Measurements from ENCODE around the gene XRCC4.

XRCC4 gene

DNA sequence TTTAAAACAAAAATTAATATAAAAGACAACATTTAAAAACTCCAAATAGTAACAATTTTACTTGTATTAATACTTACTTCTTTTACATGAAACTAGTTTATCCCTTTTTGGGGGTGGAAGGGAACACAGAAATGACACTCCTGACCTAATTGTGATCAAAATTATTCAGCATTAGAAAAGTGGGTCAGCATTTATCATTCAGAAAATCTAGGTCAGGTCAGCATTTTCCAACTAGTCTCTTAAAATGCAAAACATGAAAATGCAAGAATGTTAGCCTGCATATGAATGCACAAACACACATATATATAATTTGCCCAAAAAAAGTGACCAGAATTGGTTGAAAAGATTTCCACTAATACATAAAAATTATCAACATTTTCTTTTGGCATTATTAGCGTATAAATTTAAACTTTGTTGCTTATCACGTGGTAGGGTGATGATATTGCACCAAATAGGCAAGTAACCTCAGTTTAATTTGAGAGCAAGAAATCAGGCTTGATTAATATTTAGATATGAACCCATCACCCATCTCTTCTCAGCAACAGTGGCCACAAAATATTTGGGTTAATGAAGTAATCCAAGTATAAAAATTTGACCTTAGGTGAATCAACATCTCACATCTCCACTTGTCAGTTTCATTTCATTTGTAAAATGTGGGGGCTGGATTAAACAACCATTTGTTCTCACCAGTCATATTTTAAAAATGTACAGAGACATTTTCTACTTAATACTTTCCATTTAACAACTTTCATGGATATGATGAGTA lies 5.9 kb upstream of the XRCC4 start:
- DNase-seq (ENCODE audit: low spot score), result no peak

DNA sequence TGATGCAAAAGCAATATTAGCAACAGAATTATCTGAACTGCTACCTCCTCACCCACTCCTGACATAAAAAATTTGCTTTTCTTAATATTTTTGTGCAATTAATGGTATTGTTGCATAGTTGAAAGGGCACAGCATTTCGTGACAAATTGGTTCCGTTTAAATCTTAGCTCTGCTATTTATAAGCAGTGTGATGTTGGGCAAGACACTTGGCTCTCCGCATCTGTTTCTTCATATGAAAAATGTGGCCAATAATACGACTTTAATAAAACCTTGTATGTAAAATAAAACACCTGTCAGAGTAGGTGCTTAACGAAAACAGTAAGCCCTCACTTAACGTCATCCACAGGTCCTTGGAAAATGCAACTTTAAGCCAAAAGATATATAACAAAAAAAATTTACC lies 4.4 kb upstream of the XRCC4 start:
- no peak for DNase-seq (ENCODE audit: low spot score)

GRCh38 chr5:83077662-83078261 lies 415 bp downstream of the XRCC4 start:
- peak; percentile 25 for DNase-seq (ENCODE audit: low spot score)

DNA sequence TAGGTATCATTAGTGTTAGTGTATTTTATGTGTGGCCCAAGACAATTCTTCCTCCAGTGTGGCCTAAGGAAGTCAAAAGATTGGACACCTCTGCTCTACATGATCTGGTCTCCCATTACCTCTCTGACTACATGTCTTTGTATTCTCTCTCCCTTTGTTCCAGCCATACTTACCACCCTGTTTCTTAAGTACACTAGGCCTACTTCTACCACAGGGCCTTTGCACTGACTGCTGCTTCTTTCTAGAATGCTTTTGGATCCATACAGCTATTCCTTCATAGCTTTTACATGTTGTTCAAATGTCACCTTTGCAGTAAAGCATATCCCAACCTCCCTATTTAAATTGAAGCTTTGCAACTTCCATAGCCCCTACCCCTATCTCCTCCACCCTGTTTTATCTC lies 5.4 kb downstream of the XRCC4 start:
- DNase-seq (ENCODE audit: low spot score), result no peak

DNA sequence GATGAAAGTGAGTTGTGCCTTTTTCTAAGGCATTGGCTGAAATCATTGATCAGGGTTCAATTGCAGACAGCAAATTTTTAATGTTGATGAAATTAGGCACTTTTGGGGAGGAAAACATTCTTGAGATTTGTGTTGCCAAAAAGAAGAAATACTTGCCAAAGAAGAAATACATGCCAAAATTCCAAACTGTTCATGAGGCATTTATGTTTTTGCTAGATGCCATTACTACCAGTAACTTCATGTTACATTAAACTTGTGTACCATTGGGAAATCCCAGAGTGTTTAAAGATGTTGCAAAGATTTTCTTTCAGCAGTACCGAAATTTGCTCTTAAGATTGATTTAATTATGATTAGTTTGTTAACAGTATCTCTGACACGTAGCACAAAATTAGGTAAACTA lies 7.0 kb downstream of the XRCC4 start:
- no peak for DNase-seq (ENCODE audit: low spot score)

- no peak for DNase-seq (ENCODE audit: low spot score)
Observed at GRCh38 chr5:83085106-83085505, 7.8 kb downstream of the XRCC4 start.

DNA sequence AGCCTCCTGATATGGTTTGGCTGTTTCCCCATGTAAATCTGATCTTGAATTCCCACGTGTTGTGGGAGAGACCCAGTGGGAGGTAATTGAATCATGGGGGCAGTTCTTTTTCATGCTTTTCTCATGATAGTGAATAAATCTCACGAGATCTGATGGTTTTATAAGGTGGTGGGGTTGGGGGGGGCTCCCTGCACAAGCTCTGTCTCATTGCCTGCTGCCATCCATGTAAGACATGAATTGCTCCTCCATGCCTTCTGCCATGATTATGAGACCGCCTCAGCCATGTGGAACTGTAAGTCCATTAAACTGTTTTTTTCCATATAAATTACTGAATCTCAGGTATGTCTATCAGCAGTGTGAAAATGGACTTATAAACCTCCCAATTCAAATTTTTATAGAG lies 12.8 kb downstream of the XRCC4 start:
- DNase-seq (ENCODE audit: low spot score), result no peak

GRCh38 chr5:83092619-83093018 lies 15.3 kb downstream of the XRCC4 start:
- no peak for DNase-seq (ENCODE audit: low spot score)

GRCh38 chr5:83093692-83094091 lies 16.3 kb downstream of the XRCC4 start:
- DNase-seq (ENCODE audit: low spot score), result no peak

DNA sequence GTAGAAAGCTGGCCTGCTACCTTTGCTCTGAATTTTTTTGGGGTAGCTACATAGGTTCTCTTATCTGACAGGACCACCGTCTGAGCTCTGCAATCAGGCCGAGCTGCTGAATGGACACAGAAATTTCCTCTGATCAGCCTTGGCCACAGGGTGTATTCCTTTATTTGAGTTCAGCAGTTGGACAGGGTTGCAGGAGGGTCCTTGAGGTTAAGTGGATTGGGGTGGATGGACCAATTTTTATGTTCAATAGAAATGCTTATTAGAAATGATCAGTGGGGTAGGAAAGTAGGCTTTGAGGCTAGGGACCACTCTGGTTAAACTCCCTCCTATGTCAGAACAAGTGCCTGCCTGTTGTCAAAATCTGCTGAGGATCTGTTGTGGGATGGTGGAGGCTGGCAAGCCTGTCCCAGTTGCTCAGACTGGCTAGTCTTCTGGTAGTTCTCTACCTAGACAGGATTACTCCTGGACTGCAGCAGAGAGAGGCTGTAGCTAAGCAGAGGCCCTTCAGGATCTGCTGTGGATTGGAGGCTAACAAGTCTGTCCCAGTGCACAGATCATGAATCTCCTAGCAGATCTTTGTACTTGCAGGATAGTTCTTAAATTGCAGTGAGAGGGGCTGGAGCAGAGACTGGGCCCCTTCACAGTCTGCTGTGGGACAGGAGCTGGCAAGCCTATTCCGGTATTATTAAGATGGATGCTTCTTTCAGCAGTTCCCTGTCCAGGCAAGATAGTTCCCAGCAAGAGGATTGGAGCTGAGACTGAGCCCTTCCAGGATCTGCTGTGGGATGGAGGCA lies 18.0 kb downstream of the XRCC4 start:
- no peak for DNase-seq (ENCODE audit: low spot score)

GRCh38 chr5:83095957-83096539 lies 18.7 kb downstream of the XRCC4 start:
- DNase-seq (ENCODE audit: low spot score), result peak; percentile 9

DNA sequence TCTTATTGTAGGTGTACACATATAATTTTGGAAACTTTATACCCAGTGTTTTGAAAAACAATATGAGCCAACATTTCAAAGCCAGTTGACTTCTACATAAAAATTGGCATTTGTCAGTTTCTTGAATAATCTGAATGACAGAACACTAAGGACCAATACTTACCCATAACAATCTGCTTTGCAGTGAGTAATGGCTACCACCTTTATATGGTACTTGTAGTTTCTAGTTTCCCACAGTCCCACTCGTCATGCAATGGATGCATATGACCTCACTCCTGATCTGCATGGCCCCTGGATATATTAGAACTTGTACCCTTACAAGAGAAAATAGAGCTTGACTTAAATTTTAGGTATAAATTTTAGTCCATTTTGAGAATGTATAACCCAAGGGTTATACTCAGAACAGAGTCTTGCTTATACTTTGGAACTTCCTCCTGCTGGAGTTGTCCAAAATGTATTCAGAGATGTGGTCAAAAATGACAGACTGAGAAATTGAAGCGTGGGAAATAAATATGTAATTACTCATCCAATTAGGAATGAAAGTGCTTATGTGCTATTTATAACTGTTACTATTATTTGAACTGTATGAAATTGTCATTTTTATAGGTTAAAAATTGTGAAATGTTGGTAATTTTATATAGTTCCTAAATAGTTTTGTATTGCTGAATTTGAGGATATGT lies 19.5 kb downstream of the XRCC4 start:
- no peak for DNase-seq (ENCODE audit: low spot score)

- no peak for DNase-seq (ENCODE audit: low spot score)
Observed at GRCh38 chr5:83097689-83098231, 20.4 kb downstream of the XRCC4 start.

DNA sequence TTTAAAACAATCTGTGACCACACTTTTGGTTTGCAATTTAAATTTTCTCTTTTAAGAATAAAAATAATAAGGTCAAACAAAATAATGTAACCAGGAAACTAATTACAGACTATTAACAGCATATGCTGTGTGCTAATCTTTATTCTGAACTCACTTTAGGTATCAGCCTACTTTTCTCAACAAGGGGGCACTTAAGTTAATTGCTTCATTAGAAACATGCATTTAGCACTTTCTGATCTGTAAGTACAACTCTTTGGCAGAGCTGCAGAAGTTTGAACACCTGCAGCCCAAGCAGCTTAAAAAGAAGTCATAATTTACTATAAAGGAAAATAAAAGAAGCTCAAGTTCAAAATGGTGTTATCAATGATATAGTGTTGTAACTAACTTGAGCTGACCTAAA lies 21.7 kb downstream of the XRCC4 start:
- no peak for DNase-seq (ENCODE audit: low spot score)

DNA sequence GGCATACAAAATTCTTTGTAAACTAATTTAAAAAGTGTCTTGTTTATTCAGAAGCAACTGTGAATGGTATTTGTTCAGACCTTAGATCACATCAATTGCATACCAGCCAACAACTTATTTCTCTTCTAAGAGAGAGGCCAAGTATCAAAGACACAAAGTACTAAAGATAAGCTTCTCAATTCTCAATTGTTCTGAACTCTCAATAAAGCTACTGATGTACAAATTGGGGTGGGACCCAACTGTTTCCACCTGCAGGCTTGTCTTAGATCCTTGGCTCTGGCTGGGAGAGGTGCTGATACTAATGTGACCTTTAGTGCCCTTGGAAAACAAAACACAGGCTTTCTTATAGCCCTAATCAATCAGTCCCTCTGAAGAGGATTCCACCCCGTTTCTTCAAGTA lies 22.1 kb downstream of the XRCC4 start:
- DNase-seq (ENCODE audit: low spot score), result peak; percentile 7

GRCh38 chr5:83101514-83101913 lies 24.2 kb downstream of the XRCC4 start:
- no peak for DNase-seq (ENCODE audit: low spot score)

DNA sequence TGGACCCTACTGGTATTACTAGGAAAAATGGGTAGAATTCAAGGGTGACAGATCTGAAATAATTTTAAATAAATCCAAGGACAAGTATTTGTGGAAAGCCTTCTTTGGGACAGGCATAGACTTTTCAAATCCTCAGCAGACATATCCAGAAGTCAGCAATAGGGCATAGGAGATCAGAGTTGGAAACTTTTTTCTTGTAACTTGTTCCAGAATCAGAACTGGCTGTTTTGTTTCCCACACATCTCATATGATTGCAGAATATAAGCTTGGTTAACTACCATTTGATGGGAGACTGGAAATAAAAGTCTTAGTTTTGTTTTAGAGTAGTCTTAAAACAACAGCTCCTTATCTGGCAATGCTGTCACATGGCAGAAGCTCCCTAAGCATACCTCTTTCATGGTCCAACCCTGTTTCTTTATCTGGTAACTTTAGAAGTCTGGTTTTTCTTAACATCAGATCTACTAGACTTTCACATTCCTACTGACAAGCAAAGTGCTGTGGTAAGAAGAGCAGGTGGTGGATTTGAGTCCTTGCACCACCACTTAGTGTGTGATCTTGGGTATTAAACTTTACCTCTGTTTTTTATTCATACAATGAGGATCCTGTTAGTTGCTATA lies 25.1 kb downstream of the XRCC4 start:
- no peak for DNase-seq (ENCODE audit: low spot score)

GRCh38 chr5:83104021-83104420 lies 26.7 kb downstream of the XRCC4 start:
- DNase-seq (ENCODE audit: low spot score), result no peak

DNA sequence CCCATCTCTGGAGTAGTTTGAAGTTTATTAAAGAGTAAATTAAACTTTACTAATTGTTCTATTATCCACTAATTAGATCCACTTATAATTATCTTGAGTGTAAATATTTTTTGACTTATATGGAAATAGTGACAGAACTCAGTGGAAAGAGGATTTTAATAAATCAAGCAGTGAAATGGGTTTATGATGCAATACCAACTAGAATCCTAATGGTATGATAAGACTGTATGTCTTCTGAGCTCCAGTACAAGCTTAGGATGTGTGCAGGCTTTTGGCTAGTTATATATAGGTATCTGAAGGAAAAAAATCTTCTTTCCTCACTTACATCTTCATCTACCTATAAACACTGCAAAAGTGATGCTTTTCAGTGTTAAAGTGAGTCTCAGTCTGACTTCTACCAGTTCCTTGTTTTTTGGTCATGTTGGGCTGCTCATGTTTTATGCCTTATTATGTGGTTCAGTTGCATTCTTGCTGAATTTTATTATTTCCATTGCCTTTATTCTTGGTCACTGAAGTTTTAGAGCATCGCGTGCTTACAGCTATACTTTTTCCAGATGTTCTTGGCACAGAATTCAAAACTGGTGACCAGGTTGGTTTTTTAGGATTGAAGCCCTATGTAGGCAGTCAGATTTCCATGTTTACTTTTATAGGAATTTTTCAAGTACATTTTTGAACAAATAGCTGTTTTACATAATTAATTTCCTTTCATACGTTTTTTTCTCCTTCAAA lies 30.5 kb downstream of the XRCC4 start:
- DNase-seq (ENCODE audit: low spot score), result no peak

GRCh38 chr5:83109380-83109779 lies 32.0 kb downstream of the XRCC4 start:
- no peak for DNase-seq (ENCODE audit: low spot score)

- DNase-seq (ENCODE audit: low spot score), result no peak
Observed at GRCh38 chr5:83115816-83116215, 38.5 kb downstream of the XRCC4 start.

Data from iPS-NIHi11 (cell line).